Stimulated activated CD4-positive, alpha-beta T cell treated with anti-CD3 and anti-CD28 coated beads, TNF-alpha, amount 100 ng/mL, for 1 hour (primary cell): ENCODE results near the gene MLLT11.

Experiments
- DNase-seq, 3 donors: peaks; one replicate each; pipeline ENCODE4 v3.0.0-alpha.2; 2020; ENCODE audit warnings: low read depth in 3 of 3, low spot score in 1 of 3

MLLT11 gene

DNA sequence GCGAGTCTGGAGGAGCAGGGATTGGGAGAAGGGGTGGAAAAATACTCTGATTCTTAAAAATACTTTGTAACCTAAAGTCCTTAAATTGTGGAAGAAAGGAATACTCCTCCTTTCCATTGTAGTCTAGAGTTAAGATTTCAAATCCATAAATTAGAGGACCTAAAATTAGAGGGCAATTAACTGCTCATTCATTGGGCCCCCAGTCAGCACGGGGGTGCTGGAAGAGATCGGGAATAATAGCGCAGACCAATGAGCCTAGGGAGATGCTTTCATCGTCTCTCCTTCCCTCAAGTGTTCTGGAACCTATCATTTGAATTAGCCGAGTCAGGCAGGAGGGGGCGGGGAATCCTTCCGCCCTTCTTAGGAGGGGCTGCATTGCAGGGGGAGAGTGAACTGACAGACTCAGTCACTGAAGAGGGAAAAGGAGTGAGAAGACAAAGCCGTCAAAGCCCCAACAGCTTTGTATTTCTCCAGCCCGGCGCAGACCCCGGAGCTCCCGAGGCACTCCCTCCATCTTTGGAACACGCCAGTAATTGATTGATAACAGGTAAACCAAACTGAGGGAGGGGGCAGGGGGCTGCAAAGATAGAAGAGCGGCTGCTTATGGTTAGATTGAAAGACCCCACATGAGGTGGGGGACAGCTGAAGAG is at the start of gene MLLT11:
Gene MLLT11, plus strand, starts transcription at position 391 of the 650 bp plus-strand sequence. CDS start 6,828 bp downstream, outside the sequence.
- no peak for DNase-seq

- DNase-seq, result no peak
Observed at GRCh38 chr1:151011154-151011850, 48.9 kb upstream of the MLLT11 start.

- DNase-seq, result no peak
Observed at GRCh38 chr1:151012684-151013471, 47.3 kb upstream of the MLLT11 start.

DNA sequence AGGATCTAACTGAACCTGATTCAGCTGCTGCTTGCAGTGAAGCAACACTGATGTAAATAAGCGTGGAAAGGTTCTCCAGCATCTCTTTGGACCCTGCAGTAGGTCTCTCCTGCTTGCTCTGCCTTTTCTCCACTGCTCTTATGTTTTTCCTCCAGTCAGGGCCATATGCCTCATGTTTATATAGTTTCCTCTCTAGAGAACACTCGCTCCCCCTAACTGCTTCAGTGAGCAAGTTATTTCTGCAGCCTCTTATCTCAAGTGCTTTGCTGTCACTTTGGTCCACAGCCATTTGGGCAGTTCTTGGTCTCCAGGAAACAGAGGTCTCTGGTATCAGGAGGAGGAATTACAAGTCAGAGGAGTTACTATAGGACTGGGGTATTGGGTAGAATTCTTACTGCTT is 46.7 kb upstream of the MLLT11 start:
- DNase-seq, result no peak

- DNase-seq, result peak; percentile 65 to 75 (median 74)
Observed at GRCh38 chr1:151024540-151025146, 35.6 kb upstream of the MLLT11 start.

DNA sequence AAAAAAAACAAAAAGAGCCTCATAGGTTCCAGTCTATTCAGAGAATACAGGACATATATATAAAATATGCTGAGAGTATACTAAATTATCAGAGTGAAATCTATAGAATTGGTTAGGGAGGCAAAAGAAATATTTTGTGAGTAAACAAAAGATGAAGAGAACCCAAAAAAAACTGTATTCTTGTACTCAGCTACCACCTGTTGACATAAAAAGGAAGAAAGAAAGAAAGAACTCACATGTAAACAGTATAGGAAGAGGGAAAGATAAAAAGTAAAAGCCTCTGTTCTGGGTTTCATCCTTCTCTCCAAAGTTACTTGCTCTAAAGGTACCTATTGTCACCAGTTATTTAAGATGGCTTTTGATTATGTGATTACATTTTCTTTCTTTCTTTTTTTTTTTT is 33.7 kb upstream of the MLLT11 start:
- DNase-seq, result no peak

- no peak for DNase-seq
Observed at GRCh38 chr1:151032164-151032563, 28.0 kb upstream of the MLLT11 start.

DNA sequence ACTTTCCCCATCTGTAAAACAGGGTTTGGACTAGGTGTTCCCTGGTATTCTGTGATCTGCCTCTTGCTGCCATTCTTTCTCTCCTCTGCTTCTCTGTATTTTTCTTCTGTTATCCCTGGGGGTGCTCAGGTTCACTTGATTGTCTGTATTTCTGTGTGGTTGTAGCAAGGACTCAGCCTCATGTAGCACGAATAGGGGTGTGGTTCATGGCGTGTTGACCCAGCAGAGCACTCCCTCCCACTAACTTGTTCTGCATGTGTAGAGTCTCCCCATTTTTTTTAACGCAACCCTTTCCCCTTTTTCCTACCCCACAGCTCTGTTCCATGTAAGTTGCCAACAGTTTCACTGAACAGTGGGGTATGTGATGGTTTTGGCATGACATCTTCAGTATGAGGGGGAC is 25.0 kb upstream of the MLLT11 start:
- no peak for DNase-seq

GRCh38 chr1:151036356-151036755 is 23.8 kb upstream of the MLLT11 start, which contains the start of gene BNIPL:
Gene BNIPL, plus strand, starts transcription at chr1:151036586. Its CDS starts 140 bp downstream, at chr1:151036726.
- DNase-seq, result no peak

DNA sequence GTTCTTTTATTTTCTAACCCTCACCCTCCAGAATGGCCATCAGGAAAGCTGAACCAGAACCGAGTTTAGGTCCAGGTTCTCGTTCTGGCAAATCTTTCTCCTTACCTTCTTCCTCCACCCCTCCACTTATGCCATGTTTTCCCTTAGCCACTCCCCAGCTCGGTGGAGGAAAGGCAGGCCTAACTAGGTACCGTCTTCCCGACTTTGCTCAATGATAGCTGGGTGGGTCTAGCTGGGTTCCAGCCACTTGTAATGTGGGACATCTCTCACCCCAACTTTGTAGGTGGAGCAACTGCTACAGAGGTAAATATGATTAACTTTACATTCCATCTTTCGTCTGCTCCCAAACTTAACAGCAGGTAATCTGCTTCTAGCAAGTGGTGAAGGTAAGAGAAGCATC is 23.2 kb upstream of the MLLT11 start:
- DNase-seq, result no peak

DNA sequence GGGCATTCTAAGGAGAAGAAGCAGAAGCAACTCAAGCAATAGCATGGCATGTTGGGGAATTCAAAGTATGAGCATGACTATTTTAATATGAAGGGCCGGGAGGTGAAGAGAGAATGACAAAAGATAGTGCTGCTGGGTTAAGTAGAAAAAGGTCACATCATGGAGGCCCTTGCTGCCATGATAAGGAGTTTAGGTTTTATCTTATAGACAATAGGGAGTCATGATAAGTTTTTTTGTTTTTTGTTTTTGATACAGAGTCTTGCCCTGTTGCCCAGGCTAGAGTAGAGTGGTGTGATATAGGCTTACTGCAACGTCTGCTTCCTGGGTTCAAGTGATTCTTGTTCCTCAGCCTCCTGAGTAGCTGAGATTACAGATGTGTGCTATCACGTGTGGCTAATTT is 20.7 kb upstream of the MLLT11 start:
- DNase-seq, result no peak

DNA sequence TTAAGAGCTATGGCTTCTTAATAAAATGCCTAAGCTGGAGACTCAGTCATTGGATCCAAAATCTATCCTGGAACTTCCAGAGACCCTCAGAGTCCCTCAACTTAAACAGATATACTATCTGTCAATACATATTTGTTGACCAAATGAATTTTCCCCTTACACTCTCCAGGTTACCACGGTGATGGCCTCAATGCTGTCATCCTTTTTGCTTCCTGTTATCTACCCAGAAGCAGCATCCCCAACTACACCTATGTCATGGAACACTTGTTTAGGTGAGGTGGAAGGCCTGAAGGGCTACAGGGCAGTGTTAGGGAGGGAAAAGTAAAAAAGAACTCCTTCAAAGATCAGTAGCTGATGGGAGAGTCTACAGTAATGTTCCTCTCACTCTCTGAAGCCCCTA is 17.0 kb upstream of the MLLT11 start:
- no peak for DNase-seq

DNA sequence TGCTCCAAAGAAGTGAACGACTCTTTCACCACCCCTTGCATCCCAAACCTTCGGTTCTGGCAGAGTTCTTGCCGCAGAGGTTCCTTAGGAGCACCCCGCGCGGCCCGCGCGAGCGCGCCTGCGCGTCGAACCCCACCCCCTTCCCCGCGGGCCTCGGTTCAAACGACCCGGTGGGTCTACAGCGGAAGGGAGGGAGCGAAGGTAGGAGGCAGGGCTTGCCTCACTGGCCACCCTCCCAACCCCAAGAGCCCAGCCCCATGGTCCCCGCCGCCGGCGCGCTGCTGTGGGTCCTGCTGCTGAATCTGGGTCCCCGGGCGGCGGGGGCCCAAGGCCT is 12.6 kb upstream of the MLLT11 start, which contains the start of gene C1orf56:
Gene C1orf56, plus strand, starts transcription at position 161 of the 334 bp plus-strand sequence. Its CDS starts 97 bp downstream, at position 258.
- peak in 2 of 3 donors; percentile 31 to 47 for DNase-seq

DNA sequence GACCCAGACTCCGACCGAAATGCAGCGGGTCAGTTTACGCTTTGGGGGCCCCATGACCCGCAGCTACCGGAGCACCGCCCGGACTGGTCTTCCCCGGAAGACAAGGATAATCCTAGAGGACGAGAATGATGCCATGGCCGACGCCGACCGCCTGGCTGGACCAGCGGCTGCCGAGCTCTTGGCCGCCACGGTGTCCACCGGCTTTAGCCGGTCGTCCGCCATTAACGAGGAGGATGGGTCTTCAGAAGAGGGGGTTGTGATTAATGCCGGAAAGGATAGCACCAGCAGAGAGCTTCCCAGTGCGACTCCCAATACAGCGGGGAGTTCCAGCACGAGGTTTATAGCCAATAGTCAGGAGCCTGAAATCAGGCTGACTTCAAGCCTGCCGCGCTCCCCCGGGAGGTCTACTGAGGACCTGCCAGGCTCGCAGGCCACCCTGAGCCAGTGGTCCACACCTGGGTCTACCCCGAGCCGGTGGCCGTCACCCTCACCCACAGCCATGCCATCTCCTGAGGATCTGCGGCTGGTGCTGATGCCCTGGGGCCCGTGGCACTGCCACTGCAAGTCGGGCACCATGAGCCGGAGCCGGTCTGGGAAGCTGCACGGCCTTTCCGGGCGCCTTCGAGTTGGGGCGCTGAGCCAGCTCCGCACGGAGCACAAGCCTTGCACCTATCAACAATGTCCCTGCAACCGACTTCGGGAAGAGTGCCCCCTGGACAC is 12.1 kb upstream of the MLLT11 start:
- peak in 1 of 3 donors; percentile 34 for DNase-seq

DNA sequence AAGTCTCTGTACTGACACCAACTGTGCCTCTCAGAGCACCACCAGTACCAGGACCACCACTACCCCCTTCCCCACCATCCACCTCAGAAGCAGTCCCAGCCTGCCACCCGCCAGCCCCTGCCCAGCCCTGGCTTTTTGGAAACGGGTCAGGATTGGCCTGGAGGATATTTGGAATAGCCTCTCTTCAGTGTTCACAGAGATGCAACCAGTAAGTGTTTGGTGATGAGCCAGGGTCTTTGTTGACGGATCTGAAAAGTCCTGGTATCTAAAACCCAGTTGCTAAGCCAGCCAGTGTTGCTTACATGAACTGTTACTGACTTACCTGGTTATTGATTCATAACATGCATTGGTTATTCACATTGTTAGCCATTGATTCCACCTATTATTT is 11.6 kb upstream of the MLLT11 start:
- no peak for DNase-seq

GRCh38 chr1:151049458-151049857 is 10.7 kb upstream of the MLLT11 start:
- no peak for DNase-seq

GRCh38 chr1:151050051-151050688 is 10.0 kb upstream of the MLLT11 start:
- no peak for DNase-seq

GRCh38 chr1:151051356-151052009 is 8.7 kb upstream of the MLLT11 start:
- DNase-seq, result no peak

DNA sequence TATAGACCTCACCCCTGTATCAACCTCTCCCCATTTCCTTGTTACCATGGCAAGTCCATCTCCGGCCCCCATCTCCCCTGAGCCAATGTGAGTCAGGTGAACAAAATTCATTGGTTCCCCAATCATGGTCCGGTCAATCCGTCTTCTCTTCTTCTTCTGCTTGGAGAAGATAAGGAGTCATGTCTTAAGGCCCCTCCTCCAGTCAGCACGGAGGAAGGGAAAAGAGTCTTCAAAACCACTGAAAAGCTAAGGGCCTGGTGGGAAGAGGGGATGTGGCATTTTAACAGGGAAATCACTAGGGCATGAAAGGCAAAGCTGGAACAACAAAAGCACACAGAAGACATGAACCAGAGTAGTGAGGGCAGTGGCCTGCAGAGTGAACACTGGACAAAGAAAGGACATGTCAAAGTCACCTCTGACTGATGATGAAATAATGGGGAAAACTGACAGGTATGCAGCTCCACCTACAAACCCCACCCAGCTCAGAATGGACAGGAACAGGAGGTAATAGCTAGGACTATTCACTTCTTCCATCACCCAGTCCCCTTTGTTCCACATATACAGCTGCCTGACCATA is 5.1 kb upstream of the MLLT11 start:
- DNase-seq, result no peak
